Spinal cord (tissue), 10 donors: ENCODE data around the gene ACTN3. TPM values are rescaled to one million over a fixed set of nuclear protein-coding genes. Genes with fewer than 3 reads are reported as not detected.
"Not testable (repeated sequence)": the region's sequence is repeated elsewhere in the genome, so short reads cannot be mapped to it uniquely, and the experiment has no call there.

Experiments
- DNase-seq, 6 donors: peaks; one replicate each; pipeline versions ENCODE4 v3.0.0 to v3.0.0-alpha.2; 2013 to 2015; ENCODE audit warnings: low spot score in 6 of 6, low read depth in 4 of 6
- H3K27ac ChIP-seq: one replicate; pipeline ENCODE4 v1.5.1; 2013; ENCODE audit warnings: low read depth, low read length, control low read depth
- H3K27me3 ChIP-seq: one replicate; pipeline ENCODE4 v1.6.1; 2013; ENCODE audit warnings: low read length; ENCODE audit not compliant: control insufficient read depth, insufficient read depth
- H3K36me3 ChIP-seq: one replicate; pipeline ENCODE4 v1.6.1; 2013; ENCODE audit warnings: low read length; ENCODE audit not compliant: control insufficient read depth, insufficient read depth
- H3K4me1 ChIP-seq: one replicate; pipeline ENCODE4 v1.6.1; 2013; ENCODE audit warnings: low read length; ENCODE audit not compliant: control insufficient read depth, insufficient read depth
- H3K4me3 ChIP-seq: one replicate; pipeline ENCODE4 v1.5.1; 2013; ENCODE audit warnings: low read depth, low read length, control low read depth
- H3K9me3 ChIP-seq: one replicate; pipeline ENCODE4 v1.6.1; 2013; ENCODE audit warnings: low read length; ENCODE audit not compliant: control insufficient read depth, insufficient read depth
- WGBS: methylation state at CpG from one replicate; pipeline ENCODE4 v1.1.5; 2013; ENCODE audit warnings: missing lambda C conversion rate; ENCODE audit not compliant: insufficient coverage; 5-methylcytosine and 5-hydroxymethylcytosine counted together
- polyA plus RNA-seq, 2 donors: library from polyadenylated mRNA; unstranded; fragments of 120-200 nt; gene quantifications; one replicate each; pipeline ENCODE4 v1.2.1, GENCODE V29; 2013; ENCODE audit not compliant: insufficient read length in 2 of 2
- total RNA-seq, 2 donors: library from RNA; depleted of rRNA in 1 of 2; stranded (reverse); fragments of 120-200 nt in 1 of 2; fragments of >200 nt in 1 of 2; gene quantifications; one replicate each; pipeline versions ENCODE4 v1.2.3 to v1.2.4, GENCODE V29; 2013 to 2014
- donor health status: healthy.

The ACTN3 gene
- total and polyA plus RNA-seq, 4 donors, result 0.10 to 0.39 (median 0.36) TPM

- no peaks in the 10 kb centered on the region for H3K4me1 ChIP-seq
- peaks cover 63% of the 10 kb centered on the region for H3K36me3 ChIP-seq
- 72% methylated on average over 8 of the region's 10 CpGs for WGBS
- no peaks in the 10 kb centered on the region for H3K9me3 ChIP-seq
- no peak overlapping the region for H3K27ac ChIP-seq
- no peak overlapping the region for H3K4me3 ChIP-seq
- no peak for DNase-seq
- H3K27me3 ChIP-seq, result no peaks in the 10 kb centered on the region
Observed at GRCh38 chr11:66529069-66529468, 17.6 kb upstream of the ACTN3 start.

DNA sequence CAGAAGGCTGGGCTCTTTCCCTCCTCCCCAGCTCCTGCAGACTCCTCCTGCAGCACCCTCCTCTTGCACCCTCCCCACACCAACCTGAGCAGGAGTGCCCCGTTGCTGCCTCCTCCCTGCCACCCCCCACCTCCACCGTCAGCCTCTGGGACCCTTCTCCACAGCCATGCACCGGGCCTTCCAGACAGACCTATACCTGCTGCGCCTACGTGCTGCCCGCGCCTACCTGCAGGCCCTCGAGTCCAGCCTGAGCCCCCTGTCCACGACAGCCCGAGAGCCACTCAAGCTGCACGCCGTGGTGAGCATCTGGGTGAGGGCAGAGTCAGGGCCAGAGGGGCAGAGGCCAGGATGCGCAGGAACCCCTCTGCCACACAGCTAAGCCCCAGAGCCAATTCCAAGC lies 17.0 kb upstream of the ACTN3 start:
- Histone ChIP-seq H3K4me3 (no peak overlapping the region), H3K36me3 (peaks cover 63% of the 10 kb centered on the region), H3K4me1 (no peaks in the 10 kb centered on the region), H3K9me3 (no peaks in the 10 kb centered on the region), H3K27ac (no peak overlapping the region), H3K27me3 (no peaks in the 10 kb centered on the region)
- 91% methylated on average over 13 of the region's 13 CpGs for WGBS
- no peak for DNase-seq

DNA sequence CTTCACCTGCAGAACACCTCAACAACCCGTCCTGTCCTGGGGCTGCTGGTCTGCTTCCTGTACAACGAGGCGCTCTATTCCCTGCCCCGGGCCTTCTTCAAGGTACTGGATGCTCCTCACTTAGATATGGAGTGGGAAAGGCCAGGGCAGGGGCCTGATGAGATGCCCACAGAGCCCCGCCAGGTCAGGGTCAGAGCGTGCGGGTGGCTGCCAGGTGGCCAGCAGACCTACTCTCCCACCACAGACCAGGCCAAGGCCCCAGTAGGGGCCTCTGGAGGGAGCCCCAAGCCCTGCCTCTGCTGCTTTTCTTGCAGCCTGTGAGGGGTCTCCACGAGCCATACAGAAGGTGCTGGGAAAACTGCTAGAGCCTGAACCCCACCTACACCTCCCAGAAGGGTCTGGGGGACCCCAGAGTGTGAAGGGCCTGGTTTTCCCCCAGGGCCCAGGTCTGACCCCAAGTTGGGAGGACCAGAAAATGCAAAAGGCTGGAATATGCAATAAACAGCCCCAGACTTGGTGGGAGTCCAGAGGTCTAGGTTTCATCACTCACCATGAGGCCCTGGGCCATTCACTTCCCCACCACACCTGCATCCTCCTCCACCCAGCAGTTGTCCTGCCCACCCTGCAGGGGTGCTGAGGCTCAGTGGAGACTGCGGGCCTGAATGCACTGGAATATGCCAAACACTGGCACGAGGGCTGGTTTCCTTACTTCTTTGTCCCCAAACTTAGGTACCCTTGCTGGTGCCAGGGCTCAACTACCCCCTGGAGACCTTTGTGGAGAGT lies 15.6 kb upstream of the ACTN3 start:
- peaks cover 74% of the 10 kb centered on the region for H3K36me3 ChIP-seq
- H3K27ac ChIP-seq, result no peak overlapping the region
- no peaks in the 10 kb centered on the region for H3K4me1 ChIP-seq
- no peak for DNase-seq
- no peaks in the 10 kb centered on the region for H3K27me3 ChIP-seq
- 81% methylated on average over 6 of the region's 10 CpGs for WGBS
- H3K9me3 ChIP-seq, result no peaks in the 10 kb centered on the region
- H3K4me3 ChIP-seq, result no peak overlapping the region

DNA sequence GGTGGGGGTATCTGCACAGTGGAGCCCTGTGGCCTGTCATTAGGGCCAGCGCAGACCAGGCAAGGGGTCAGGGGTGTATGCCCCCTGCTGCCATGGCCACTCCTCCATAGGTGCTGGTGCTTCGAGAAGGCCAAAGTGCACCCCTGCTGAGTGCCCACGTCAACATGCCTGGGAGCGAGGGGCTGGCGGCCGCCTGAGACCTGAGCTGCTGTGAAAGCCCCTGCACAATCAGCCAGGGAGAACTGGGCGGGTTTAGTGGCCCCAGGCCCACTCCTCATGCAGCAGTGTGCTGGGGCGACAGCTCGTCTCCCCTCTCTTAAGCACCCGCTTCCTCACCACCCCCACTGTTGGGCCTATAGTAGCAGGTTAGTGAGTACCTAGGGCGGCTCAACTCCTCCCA lies 14.9 kb upstream of the ACTN3 start:
- H3K9me3 ChIP-seq, result no peaks in the 10 kb centered on the region
- H3K4me1 ChIP-seq, result no peaks in the 10 kb centered on the region
- H3K27me3 ChIP-seq, result no peaks in the 10 kb centered on the region
- no peak overlapping the region for H3K4me3 ChIP-seq
- no peak overlapping the region for H3K27ac ChIP-seq
- no peak for DNase-seq
- 85% methylated on average over 11 of the region's 11 CpGs for WGBS
- peaks cover 75% of the 10 kb centered on the region for H3K36me3 ChIP-seq

DNA sequence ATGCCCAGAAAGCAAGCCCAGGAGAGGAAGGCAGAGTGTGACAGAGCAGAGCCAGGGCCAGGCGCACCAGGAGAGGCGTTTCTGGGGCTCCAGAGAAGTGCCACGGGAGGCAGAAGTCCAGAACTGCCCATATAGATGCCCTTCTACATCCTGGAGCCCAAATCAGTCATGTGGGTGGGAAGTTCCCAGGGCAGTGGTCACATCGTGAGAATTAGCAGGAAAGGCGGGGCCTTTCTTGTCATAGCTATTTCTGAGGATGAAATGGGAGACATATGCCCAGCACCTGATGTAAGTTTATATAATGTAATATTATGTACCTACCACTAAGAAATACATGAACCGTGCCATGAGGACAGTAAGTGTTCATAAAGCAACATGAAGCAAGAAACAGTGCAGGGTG lies 13.9 kb upstream of the ACTN3 start:
- Histone ChIP-seq H3K36me3 (peaks cover 80% of the 10 kb centered on the region), H3K27ac (no peak overlapping the region), H3K27me3 (no peaks in the 10 kb centered on the region), H3K4me3 (no peak overlapping the region), H3K4me1 (no peaks in the 10 kb centered on the region), H3K9me3 (no peaks in the 10 kb centered on the region)
- WGBS, result 90% methylated on average over 2 of the region's 6 CpGs
- DNase-seq, result no peak

GRCh38 chr11:66539170-66539869 lies 7.4 kb upstream of the ACTN3 start:
- H3K36me3 ChIP-seq, result peaks cover 79% of the 10 kb centered on the region
- 70% methylated on average over 11 of the region's 16 CpGs for WGBS
- no peak overlapping the region for H3K4me3 ChIP-seq
- H3K27ac ChIP-seq, result no peak overlapping the region
- H3K27me3 ChIP-seq, result no peaks in the 10 kb centered on the region
- no peak for DNase-seq
- H3K4me1 ChIP-seq, result peaks cover 14% of the 10 kb centered on the region
- H3K9me3 ChIP-seq, result no peaks in the 10 kb centered on the region

DNA sequence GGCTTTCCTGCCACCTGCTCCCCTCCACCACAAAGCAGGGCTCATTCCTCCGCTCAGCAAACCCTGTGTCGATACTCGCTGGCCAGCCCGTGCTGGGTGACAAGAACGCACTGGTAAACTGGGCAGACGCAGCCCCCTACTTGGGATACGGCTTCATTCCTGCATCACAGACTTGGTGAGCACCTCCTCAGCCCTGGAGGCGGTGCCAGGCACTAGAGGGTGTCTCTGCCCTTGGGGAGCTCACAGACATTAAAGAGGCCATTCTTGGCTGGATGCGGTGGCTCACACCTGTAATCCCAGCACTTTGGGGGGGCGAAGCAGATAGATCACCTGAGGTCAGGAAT lies 6.9 kb upstream of the ACTN3 start:
- Histone ChIP-seq H3K27me3 (no peaks in the 10 kb centered on the region), H3K9me3 (no peaks in the 10 kb centered on the region), H3K4me3 (no peak overlapping the region), H3K36me3 (peaks cover 75% of the 10 kb centered on the region), H3K4me1 (peaks cover 15% of the 10 kb centered on the region), H3K27ac (no peak overlapping the region)
- 84% methylated on average over 10 of the region's 10 CpGs for WGBS
- no peak for DNase-seq

DNA sequence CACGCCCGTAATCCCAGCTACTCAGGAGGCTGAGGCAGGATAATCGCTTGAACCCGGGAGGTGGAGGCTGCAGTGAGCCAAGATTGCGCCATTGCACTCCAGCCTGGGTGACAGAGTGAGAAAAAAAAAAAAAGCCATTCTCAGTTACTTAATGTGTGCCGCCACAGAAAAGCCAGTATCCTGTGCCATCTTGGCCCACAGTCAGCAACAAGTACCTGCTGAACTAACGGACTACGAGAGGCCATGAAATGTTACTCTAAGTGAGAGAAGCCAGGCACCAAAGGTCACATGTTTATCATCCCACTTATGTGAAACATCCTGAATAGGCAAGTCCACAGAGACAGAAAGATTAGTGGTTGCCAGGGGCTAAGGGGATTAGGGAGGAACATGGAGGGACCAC lies 6.1 kb upstream of the ACTN3 start:
- H3K4me1 ChIP-seq, result peaks cover 22% of the 10 kb centered on the region
- 92% methylated on average over 3 of the region's 8 CpGs for WGBS
- not testable (repeated sequence) for H3K4me3 ChIP-seq, DNase-seq, H3K27ac ChIP-seq, H3K27me3 ChIP-seq, H3K9me3 ChIP-seq
- H3K36me3 ChIP-seq, result peaks cover 69% of the 10 kb centered on the region

DNA sequence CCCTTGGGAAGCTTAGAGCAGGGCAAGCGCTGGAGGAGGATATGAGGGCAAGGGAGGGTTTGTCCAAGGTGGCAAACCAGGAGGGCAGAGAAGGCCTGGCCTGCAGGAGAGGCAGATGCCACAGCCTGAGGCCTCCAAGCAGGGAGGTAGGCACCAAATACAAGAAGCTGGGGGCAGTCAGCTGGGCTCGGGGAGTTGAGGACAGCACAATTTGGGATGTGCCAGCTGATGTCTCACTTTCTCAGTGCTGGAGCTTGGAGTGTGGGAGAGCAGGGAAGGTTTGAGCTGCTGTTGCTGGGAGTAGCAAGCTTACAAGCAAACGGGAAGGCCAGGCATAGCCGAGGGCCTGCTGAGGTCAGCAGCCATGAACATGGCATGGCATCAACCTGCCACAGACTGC lies 4.8 kb upstream of the ACTN3 start:
- peaks cover 59% of the 10 kb centered on the region for H3K36me3 ChIP-seq
- H3K27ac ChIP-seq, result no peak overlapping the region
- H3K4me3 ChIP-seq, result no peak overlapping the region
- peaks cover 31% of the 10 kb centered on the region for H3K4me1 ChIP-seq
- DNase-seq, result no peak
- peaks cover 2% of the 10 kb centered on the region for H3K27me3 ChIP-seq
- H3K9me3 ChIP-seq, result no peaks in the 10 kb centered on the region
- WGBS, result 90% methylated on average over 4 of the region's 4 CpGs

DNA sequence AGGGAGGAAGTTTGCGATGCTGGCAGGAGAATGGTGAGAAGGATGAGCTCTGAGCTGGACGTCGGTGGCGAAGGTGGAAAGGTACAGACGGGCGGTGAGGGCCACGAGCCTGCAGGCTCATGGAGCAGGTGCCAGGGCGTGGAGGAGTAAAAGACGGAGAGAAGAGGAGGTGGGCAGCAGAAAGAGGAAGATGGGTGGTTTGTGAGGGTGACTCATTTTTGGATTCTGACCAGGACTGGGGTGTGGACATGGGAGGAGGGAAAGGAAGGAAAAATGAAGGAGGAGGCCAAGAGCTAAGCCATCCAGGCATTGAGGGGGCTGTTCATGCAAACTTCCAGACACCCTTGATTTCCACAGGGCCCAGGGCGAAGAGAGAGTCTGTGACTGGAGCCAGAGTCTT lies 4.3 kb upstream of the ACTN3 start:
- Histone ChIP-seq H3K36me3 (peaks cover 54% of the 10 kb centered on the region), H3K27ac (no peak overlapping the region), H3K4me1 (peaks cover 34% of the 10 kb centered on the region), H3K4me3 (no peak overlapping the region), H3K9me3 (no peaks in the 10 kb centered on the region), H3K27me3 (peaks cover 2% of the 10 kb centered on the region)
- DNase-seq, result no peak
- WGBS, result 95% methylated on average over 9 of the region's 10 CpGs
